SHP77 (cell line): ENCODE results near the gene NCKAP1.

ENCODE experiments used
- DNase-seq, 2 experiments: peaks; one replicate each; lab custom pipeline; 2025; lab: John Stamatoyannopoulos, UW

NCKAP1 gene

GRCh38 chr2:182951948-182952663 lies 86.2 kb downstream of the NCKAP1 start:
- no peak for DNase-seq

GRCh38 chr2:182950546-182950945 lies 87.7 kb downstream of the NCKAP1 start:
- no peak for DNase-seq

DNA sequence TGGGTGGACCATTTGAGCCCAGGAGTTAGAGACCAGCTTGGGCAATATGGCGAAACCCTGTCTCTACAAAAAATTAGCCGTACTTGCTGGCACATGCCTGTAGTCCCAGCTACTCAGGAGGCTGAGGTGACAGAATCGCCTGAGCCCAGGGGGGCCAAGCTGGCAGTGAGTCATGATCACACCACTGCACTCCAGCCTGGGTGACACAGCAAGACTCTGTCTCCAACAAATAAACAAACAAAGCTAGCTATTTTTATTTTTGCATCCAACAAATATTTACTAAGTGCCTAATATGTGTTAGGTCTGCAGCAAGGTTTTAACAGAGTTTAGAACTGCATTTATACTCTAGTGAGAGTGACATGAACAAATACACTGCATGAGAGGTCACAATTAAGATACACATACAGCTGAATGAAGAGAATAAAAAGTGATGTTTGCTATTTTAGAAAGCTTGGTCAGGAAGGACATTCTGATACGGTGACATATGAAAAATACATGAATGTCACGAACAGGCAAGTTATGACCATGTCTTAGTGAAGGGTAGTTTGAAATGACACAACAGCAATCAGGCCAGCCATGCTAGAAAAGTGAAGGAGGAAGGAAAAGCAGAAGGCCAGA lies 88.6 kb downstream of the NCKAP1 start:
- no peak for DNase-seq

DNA sequence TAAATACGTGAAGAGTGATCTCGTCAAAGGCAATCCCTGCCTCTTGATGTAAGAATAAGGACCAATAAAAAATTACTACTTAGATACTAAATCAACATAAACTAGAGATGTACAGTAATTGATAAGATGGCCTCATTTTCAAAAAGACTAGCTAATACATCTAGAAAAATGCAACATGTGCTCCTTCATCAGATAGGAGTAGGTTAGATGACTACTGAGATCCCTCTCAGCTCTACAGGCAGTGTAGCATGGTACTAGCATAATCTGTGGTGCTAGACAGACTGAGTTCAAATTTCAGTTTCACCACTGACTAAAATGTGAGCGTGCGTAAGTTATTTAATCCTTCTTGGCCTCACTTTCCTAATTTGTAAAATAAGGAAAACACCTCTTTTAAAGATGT lies 89.2 kb downstream of the NCKAP1 start:
- no peak for DNase-seq

- no peak for DNase-seq
Observed at GRCh38 chr2:182946958-182947369, 91.3 kb downstream of the NCKAP1 start.

DNA sequence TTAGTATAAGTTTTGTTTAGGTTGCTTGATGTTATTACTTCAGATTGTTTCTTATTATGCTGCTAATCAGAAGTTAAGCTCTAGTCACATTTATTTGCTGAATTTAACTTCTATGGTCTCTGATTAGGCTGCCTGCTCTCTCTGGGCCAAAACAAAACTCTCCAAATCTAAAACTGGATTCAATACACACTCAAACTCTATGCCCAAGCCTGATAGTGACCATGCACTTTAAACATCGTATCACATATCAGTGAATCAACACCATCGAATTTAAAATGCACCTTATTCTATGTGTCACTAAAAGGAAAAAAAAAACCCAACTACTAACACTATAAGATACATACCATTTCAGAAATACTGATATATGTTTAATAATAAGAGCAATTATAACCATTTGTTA lies 94.9 kb downstream of the NCKAP1 start:
- DNase-seq = no peak

DNA sequence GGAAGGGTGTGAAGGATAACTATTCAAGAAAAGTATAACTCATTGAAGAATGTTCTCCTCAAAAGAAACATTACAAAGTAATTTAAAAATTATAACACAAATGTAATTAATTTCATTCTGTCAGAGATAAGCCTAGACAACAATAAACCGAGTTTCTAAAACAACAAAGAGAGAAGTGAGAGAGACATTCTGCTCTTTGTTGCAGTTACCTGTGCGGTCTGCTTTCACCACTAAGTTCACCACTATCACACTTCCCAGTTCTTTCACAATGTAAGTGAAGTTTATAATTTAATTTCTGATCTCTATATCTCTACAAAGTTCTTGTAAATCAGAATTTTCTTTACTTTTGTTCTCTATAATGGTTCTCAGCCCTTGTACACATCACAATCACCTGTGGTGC lies 95.5 kb downstream of the NCKAP1 start:
- no peak for DNase-seq

GRCh38 chr2:182941919-182942318 lies 96.3 kb downstream of the NCKAP1 start:
- no peak for DNase-seq

GRCh38 chr2:182941121-182941722 lies 97.0 kb downstream of the NCKAP1 start:
- no peak for DNase-seq

DNA sequence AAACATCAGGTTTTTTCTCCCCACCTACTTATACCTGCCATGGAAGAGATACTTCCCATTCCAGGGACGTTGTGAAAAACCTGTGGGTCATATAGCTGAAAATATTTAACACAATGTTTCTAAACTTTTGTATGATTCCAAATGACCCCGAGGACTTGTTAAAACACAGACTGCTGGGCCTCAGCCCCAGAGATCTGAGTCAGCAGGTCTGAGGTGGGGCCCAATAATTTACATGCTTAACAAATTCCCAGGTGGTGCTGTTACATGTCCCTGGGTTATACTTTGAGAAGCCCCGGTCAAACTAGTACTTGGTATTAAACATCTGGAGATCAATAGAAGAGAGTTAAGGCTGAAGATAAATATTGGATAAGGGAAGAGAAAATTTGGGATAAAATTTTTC lies 100.4 kb downstream of the NCKAP1 start:
- DNase-seq = no peak

GRCh38 chr2:182933629-182934028 lies 104.6 kb downstream of the NCKAP1 start:
- no peak for DNase-seq

DNA sequence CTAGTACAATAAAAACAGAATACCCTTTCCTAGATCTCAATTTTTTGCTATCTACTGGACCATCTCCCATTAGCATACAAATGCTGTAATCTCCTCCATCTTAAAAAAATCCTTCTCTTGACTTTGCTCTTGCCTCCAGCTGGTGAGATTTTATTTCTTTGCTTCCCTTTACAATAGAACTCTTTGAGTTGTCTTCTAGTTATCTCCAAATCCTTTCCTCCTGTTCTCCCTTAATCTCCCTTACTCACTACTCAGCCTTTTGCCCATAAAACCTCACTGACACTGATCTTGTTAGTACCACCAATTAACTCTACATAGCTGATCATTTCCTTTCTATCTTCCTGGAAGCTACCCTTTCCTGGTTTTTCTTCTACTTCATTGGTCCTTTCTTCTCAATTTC lies 108.3 kb downstream of the NCKAP1 start:
- DNase-seq = no peak

- no peak for DNase-seq
Observed at GRCh38 chr2:182924306-182924705, 114.0 kb downstream of the NCKAP1 start.

- DNase-seq = no peak
Observed at GRCh38 chr2:182921234-182921633, 117.0 kb downstream of the NCKAP1 start.

DNA sequence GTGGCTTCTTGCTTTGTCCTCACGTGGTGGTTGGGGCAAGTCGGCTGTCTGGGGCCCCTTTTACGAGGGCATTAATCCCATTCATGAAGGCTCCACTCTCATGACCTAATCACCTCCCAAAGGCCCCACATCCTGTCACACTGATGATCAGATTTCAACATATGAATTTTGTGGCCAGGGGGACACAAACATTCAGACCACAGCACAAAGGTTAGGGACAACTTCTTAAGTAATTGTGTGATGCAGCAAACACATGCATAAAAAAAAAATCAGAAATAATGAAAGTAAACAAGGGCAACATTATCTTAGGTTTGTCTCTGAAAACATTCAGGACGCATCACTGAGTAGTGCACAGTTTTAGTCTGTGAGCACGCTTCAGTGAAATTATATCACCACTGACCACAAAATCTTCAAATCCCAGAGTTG lies 117.6 kb downstream of the NCKAP1 start:
- DNase-seq = no peak

DNA sequence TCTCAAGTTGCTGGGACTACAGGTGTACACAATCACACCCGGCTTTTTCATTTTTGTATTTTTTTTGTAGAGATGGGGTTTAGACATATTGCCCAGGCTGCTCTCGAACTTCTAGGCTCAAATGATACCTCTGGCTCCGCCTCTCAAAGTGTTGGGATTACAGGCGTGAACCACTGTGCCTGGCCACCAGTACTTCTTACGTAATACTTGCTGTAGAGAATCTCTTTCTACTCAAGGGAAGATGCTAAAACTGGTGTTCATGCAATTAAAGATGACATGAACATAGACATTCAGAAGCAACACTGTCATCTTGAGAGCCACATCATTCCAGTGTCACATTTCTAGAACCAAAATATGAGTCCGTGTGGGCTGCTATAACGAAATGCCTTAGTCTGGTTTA lies 118.2 kb downstream of the NCKAP1 start:
- no peak for DNase-seq

- no peak for DNase-seq
Observed at GRCh38 chr2:182918961-182919652, 119.2 kb downstream of the NCKAP1 start.

DNA sequence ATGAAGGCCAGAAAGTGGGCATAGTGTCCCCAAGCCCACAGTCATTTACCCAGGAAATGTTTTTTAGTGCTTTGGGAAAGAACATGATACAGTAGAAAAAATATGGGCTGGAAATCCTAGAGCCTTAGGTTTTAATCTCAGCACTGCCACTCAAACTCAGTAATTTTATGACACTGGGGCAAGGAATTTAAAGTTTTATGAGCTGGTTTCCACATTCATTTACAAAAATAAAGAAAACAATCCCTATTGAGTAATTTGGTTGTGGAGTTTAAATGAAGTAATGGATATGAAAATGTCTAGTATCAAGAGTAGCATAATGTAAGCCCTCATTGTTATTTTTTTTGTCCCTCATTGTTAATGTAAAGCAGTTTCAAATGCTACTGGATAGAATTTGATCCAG lies 120.3 kb downstream of the NCKAP1 start:
- no peak for DNase-seq

GRCh38 chr2:182916417-182916816 lies 121.8 kb downstream of the NCKAP1 start:
- DNase-seq = no peak

GRCh38 chr2:182915369-182916326 lies 122.6 kb downstream of the NCKAP1 start:
- DNase-seq = no peak

GRCh38 chr2:182914852-182915251 lies 123.4 kb downstream of the NCKAP1 start:
- DNase-seq = no peak

GRCh38 chr2:182913064-182913463 lies 125.2 kb downstream of the NCKAP1 start:
- no peak for DNase-seq
